B cell (primary cell): Measurements from ENCODE around the gene ELL.

Experiments used
- CTCF ChIP-seq: fragments of 200-600 bp; IDR thresholded peaks from one replicate; pipeline ENCODE4 v1.8.0; 2022; ENCODE audit warnings: antibody characterized with exemption, mild to moderate bottlenecking
- EZH2 ChIP-seq: IDR thresholded peaks from 2 replicates; pipeline ENCODE4 v1.6.1; 2012; ENCODE audit warnings: borderline replicate concordance, low read depth, mild to moderate bottlenecking, moderate library complexity, low read length; ENCODE audit not compliant: insufficient read depth, poor library complexity, severe bottlenecking

GRCh38 chr19:18488838-18489626 lies 32.8 kb downstream of the ELL start:
- TF ChIP-seq CTCF (no peak), EZH2 (no peak)
